ENCODE measurements around the gene LPAR1.

DNA sequence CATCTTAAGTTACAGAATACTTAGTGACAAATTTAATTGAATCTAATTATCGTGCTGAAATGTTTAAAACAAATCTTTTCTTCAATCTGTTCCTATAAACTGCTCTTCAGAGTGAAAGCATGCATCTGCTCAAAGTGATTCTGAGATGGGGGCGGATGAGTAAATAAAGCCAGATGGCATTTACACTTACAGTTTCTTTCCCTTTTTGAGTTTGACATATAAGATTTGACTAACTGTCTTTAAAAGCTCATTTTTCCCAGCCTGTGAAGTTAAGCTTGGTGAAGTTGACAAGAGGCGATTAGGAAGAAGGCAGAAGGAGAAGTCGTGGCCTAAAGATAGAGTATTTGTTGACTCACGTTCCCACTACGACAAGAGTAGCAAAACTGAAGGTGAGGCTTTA lies 137.4 kb downstream of the LPAR1 start:
- TF ChIP-seq POLR2AphosphoS5 (IDR thresholded peaks at IDR 0.05) = no peak
- TF ChIP-seq, protein P1, sequence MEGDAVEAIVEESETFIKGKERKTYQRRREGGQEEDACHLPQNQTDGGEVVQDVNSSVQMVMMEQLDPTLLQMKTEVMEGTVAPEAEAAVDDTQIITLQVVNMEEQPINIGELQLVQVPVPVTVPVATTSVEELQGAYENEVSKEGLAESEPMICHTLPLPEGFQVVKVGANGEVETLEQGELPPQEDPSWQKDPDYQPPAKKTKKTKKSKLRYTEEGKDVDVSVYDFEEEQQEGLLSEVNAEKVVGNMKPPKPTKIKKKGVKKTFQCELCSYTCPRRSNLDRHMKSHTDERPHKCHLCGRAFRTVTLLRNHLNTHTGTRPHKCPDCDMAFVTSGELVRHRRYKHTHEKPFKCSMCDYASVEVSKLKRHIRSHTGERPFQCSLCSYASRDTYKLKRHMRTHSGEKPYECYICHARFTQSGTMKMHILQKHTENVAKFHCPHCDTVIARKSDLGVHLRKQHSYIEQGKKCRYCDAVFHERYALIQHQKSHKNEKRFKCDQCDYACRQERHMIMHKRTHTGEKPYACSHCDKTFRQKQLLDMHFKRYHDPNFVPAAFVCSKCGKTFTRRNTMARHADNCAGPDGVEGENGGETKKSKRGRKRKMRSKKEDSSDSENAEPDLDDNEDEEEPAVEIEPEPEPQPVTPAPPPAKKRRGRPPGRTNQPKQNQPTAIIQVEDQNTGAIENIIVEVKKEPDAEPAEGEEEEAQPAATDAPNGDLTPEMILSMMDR (IDR thresholded peaks at IDR 0.05 in 8 of 11, conservative IDR thresholded peaks at IDR 0.05 in 3 of 11) = no peak
- TF ChIP-seq POLR2A (IDR thresholded peaks at IDR 0.05) = no peak
